A549 treated with AZD9567 at 1 μM for 4 hours (cell line): ENCODE data around the gene C1orf210. TPM values are rescaled to one million over a fixed set of nuclear protein-coding genes. Genes with fewer than 3 reads are reported as not detected.

ENCODE experiments used
- total RNA-seq: library from RNA; stranded (reverse); fragments of 200-300 nt; extraction: Qiagen RNA extraction; gene quantifications from 5 replicates; pipeline ENCODE4 v1.2.3, GENCODE V29; 2022; ENCODE audit not compliant: insufficient read depth

Gene C1orf210
- total RNA-seq: not detected in 5 replicates

DNA sequence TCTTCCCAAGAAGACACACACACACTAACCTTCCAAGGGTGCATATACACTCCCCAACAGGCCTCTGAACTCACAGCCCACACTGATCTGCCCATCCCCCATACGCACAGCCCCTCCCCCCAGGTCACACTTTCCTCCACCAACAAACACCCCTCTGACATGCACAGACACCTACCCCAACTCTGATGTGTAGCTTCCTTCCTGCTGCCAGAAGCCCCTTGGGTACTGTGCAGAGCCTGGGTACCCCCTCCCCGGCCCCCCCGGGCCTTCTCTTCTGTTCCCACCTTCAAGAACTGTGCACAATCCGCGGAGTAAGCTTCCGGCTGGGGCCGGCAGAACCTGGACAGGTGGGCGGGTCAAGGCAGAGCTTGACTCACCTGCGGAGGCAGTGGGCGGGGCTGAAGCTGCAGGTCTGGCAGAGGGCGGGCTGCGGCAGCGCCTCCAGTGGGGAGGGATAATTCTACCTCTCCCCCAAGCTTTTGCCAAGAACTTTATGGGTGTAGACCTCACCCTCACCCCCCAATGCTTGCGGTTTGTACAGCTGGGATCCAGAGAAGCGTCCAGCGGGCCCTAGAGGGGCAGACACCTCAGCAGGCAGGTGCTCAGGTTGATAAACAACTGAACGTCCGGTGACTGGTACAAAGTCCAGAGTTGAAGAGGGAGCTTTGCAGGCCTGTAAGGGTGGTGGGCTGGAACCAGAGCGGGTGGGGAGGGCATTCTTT lies at the start of gene C1orf210:
TSS of gene C1orf210 (minus strand) at position 313 of the 722 bp plus-strand sequence. CDS start 2,311 bp downstream, outside the sequence.

DNA sequence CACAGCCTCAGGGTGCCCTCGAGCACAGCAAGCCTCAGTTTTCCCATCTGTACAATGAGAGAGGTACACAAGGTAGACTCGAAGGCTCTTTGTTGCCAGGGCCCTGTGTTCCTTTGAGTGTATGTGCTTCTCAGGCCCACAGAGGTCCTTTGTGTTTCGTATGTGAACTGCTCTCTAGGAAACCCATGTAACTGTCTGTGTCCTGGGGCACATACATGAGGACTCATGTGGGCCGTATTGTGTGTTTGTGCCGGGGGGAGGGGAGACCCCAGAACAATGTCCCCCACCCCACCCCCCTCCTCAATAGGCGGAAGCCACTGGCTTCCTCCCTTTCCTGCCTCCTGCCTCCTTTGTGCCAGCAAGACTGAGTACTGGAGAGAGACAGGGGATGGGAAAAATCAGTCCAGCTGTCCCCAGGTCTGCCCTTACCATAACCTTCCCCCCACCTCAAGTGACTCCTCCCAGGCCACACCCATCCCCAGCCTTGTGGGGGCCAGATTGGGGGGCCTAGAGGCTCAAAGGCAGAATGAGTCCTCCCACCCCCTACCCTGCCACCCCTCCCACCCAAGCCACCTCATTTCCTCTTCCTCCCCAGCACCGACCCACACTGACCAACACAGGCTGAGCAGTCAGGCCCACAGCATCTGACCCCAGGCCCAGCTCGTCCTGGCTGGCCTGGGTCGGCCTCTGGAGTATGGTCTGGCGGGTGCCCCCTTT lies 15.2 kb upstream of the C1orf210 start, which contains the start of gene TIE1:
TSS of gene TIE1 (plus strand) at position 605 of the 717 bp plus-strand sequence. CDS start at position 695, 90 bp downstream.

DNA sequence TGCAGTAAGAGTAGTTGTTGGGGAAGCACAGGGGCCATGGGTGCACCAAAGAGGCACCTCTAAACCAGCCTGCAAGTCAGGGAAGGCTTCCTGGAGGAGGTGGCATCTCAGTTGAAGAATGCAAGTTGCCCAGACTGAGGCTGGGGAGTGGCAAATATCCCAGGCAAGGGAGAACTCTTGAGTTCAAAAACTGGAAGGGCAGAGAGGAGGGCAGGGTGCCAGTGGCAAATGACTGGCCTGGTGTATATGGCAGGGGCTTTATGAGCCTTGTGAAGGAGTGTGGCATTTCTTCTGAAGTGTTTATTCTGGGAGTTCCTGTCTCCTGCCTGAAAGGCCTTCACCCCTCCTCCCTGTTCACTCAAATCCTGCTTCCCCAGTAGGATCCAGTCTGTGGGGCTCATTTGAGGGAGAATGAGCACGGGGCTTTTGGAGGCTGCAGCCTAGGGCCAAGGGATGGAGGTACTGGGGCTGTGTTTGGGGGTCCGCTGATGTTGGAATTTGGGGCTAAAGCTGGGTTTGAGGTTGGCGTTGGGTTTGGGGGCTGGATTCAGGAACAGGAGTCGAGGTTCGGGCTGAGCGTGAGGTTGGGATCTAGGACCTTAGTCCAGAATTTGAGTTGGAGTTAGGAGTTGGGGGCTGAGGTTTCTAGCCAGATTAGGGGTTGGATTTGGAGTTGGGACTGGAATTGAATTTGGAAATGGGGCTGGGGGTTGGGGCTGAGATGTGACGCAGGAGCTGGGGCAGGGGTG lies 15.6 kb downstream of the C1orf210 start, which contains the start of gene TMEM125:
TSS of gene TMEM125 (plus strand) at position 357 of the 749 bp plus-strand sequence. CDS start 2,740 bp downstream, outside the sequence.

Other genes with a start within 250 kb of the C1orf210 start
- 181 to 206 TPM (median 190 TPM) in 5 replicates for gene EBNA1BP2, start 113.3 kb downstream of the C1orf210 start, total RNA-seq
- gene CFAP57, start 113.3 kb downstream of the C1orf210 start, total RNA-seq: 0.31 to 0.69 TPM (median 0.40 TPM) in 4 of 5 replicates, not detected in the other
- gene TMEM125, start 15.6 kb downstream of the C1orf210 start, total RNA-seq: not detected in 5 replicates
- 0.09 TPM in 1 of 5 replicates, not detected in the others for gene TIE1, start 15.4 kb upstream of the C1orf210 start, total RNA-seq
- 0.06 to 0.16 TPM (median 0.07 TPM) in 3 of 5 replicates, not detected in the others for gene MPL, start 52.2 kb upstream of the C1orf210 start, total RNA-seq
- gene CDC20, start 73.4 kb upstream of the C1orf210 start, total RNA-seq: 191 to 219 TPM (median 208 TPM) in 5 replicates
- 131 to 167 TPM (median 132 TPM) in 5 replicates for gene ELOVL1, start 82.4 kb upstream of the C1orf210 start, total RNA-seq
- gene MED8, start 104.2 kb upstream of the C1orf210 start, total RNA-seq: 31.2 to 35.7 TPM (median 34.1 TPM) in 5 replicates
- 7.3 to 9.3 TPM (median 8.8 TPM) in 5 replicates for gene SZT2, start 104.3 kb upstream of the C1orf210 start, total RNA-seq
- gene HYI, start 168.3 kb upstream of the C1orf210 start, total RNA-seq: 11.1 to 15.4 TPM (median 14.3 TPM) in 5 replicates
- 82.2 to 112 TPM (median 91.4 TPM) in 5 replicates for gene PTPRF, start 245.3 kb upstream of the C1orf210 start, total RNA-seq